HuH-7 (cell line): Measurements from ENCODE around the gene PPP4R3C.
A peak's percentile ranks its signal among the peaks of the same experiment; 100 is the strongest.
"Not testable (repeated sequence)": the region's sequence is repeated elsewhere in the genome, so short reads cannot be mapped to it uniquely, and the experiment has no call there.

Experiments used
- DNase-seq: peaks from one replicate; pipeline ENCODE4 v3.0.0; 2011; ENCODE audit warnings: low spot score

The PPP4R3C gene

GRCh38 chrX:27463187-27463586 is at the start of gene PPP4R3C:
TSS of gene PPP4R3C (minus strand) at chrX:27463341. CDS start at chrX:27463296, 45 bp downstream.
- no peak for DNase-seq

- DNase-seq = no peak
Measured at GRCh38 chrX:27491397-27491796, 28.3 kb upstream of the PPP4R3C start.

- no peak for DNase-seq
Measured at GRCh38 chrX:27466051-27466450, 2.9 kb upstream of the PPP4R3C start.

GRCh38 chrX:27465036-27465435 is 1.9 kb upstream of the PPP4R3C start:
- no peak for DNase-seq

GRCh38 chrX:27459129-27459528 is 4.0 kb downstream of the PPP4R3C start:
- DNase-seq = not testable (repeated sequence)

- DNase-seq = not testable (repeated sequence)
Measured at GRCh38 chrX:27458544-27458943, 4.6 kb downstream of the PPP4R3C start.

- no peak for DNase-seq
Measured at GRCh38 chrX:27451324-27451723, 11.8 kb downstream of the PPP4R3C start.

GRCh38 chrX:27446423-27446822 is 16.7 kb downstream of the PPP4R3C start:
- no peak for DNase-seq

- DNase-seq = peak; percentile 13
Measured at GRCh38 chrX:27445438-27445837, 17.7 kb downstream of the PPP4R3C start.

GRCh38 chrX:27444093-27444908 is 18.8 kb downstream of the PPP4R3C start:
- no peak for DNase-seq

GRCh38 chrX:27442392-27442791 is 20.7 kb downstream of the PPP4R3C start:
- not testable (repeated sequence) for DNase-seq

- DNase-seq = no peak
Measured at GRCh38 chrX:27439771-27440170, 23.4 kb downstream of the PPP4R3C start.

- no peak for DNase-seq
Measured at GRCh38 chrX:27438937-27439336, 24.2 kb downstream of the PPP4R3C start.

GRCh38 chrX:27435031-27435430 is 28.1 kb downstream of the PPP4R3C start:
- DNase-seq = no peak
